CD4-positive, CD25-positive, alpha-beta regulatory T cell (primary cell): Measurements from ENCODE around the gene TEX54. TPM values are rescaled to one million over a fixed set of nuclear protein-coding genes. Genes with fewer than 3 reads are reported as not detected.
"Not testable (repeated sequence)": the region's sequence is repeated elsewhere in the genome, so short reads cannot be mapped to it uniquely, and the experiment has no call there.

Experiments used
- ATAC-seq, 2 donors: fragments of 150-1000 bp; cut with Tn5 transposase; one replicate each; pipeline ENCODE4 v1.10.0; 2021; ENCODE audit warnings: low read depth in 2 of 2, moderate number of reproducible peaks in 2 of 2, moderate library complexity in 1 of 2
- DNase-seq, 3 donors: peaks; one replicate each; pipeline versions ENCODE4 v3.0.0 to v3.0.0-alpha.2; 2012 to 2022; ENCODE audit warnings: mixed read lengths in 1 of 3
- H3K27ac ChIP-seq: one replicate; pipeline ENCODE4 v1.7.0; 2013; ENCODE audit warnings: mild to moderate bottlenecking, low read length; ENCODE audit not compliant: insufficient read depth, poor library complexity, severe bottlenecking
- H3K27me3 ChIP-seq: one replicate; pipeline ENCODE4 v1.7.0; 2013; ENCODE audit warnings: low read length; ENCODE audit not compliant: control insufficient read depth, insufficient read depth
- H3K36me3 ChIP-seq: one replicate; pipeline ENCODE4 v1.7.0; 2013; ENCODE audit warnings: mild to moderate bottlenecking, low read length, moderate library complexity; ENCODE audit not compliant: control insufficient read depth, insufficient read depth
- H3K4me1 ChIP-seq: 2 replicates; pipeline ENCODE4 v1.7.0; 2013; ENCODE audit warnings: mild to moderate bottlenecking, low read length; ENCODE audit not compliant: insufficient read depth, control insufficient read depth, poor library complexity, severe bottlenecking
- H3K4me3 ChIP-seq: one replicate; pipeline ENCODE4 v1.7.0; 2013; ENCODE audit warnings: low read depth, mild to moderate bottlenecking, low read length, moderate library complexity
- H3K9me3 ChIP-seq, 2 experiments: 1 replicate in 1 of 2; 2 replicates in 1 of 2; pipeline ENCODE4 v1.7.0; 2013; ENCODE audit warnings: low read length in 2 of 2, mild to moderate bottlenecking in 1 of 2, moderate library complexity in 1 of 2; ENCODE audit not compliant: control insufficient read depth in 2 of 2
- H3K27ac Mint-ChIP-seq, 3 donors: one replicate each; pipeline ENCODE4 v1.8.0; 2020 to 2022; ENCODE audit warnings: mild to moderate bottlenecking in 3 of 3, mixed read lengths in 3 of 3, moderate library complexity in 2 of 3
- H3K27me3 Mint-ChIP-seq: one replicate; pipeline ENCODE4 v1.8.0; 2022; ENCODE audit warnings: mild to moderate bottlenecking, mixed read lengths
- H3K36me3 Mint-ChIP-seq: one replicate; pipeline ENCODE4 v1.8.0; 2020; ENCODE audit warnings: mixed read lengths
- H3K4me1 Mint-ChIP-seq, 4 donors: one replicate each; pipeline ENCODE4 v1.8.0; 2020 to 2022; ENCODE audit warnings: mixed read lengths in 4 of 4, mild to moderate bottlenecking in 1 of 4
- H3K4me3 Mint-ChIP-seq, 4 donors: one replicate each; pipeline ENCODE4 v1.8.0; 2020 to 2022; ENCODE audit warnings: mild to moderate bottlenecking in 4 of 4, mixed read lengths in 4 of 4, moderate library complexity in 3 of 4
- H3K9me3 Mint-ChIP-seq, 7 donors: one replicate each; pipeline ENCODE4 v1.8.0; 2020 to 2022; ENCODE audit warnings: mixed read lengths in 7 of 7, mild to moderate bottlenecking in 3 of 7, moderate library complexity in 2 of 7
- polyA plus RNA-seq, 4 donors: library from polyadenylated mRNA; unstranded; fragments of 300-500 nt; fragmentation: Illumina TruSeq; gene quantifications; one replicate each; pipeline ENCODE4 v1.2.3, GENCODE V29; 2021
- total RNA-seq: library from RNA; stranded (reverse); gene quantifications from one replicate; pipeline ENCODE4 v1.2.3, GENCODE V29; 2022

TEX54 gene
- total and polyA plus RNA-seq, 5 donors from 2014 or later, result 0.76 to 2.2 (median 2.1) TPM; not detected in 2

GRCh38 chr11:62859281-62859703 lies 26.7 kb upstream of the TEX54 start:
- not testable (repeated sequence) for H3K27me3 ChIP-seq, H3K9me3 ChIP-seq, H3K27ac ChIP-seq, H3K36me3 ChIP-seq, H3K27me3 Mint-ChIP-seq, DNase-seq, H3K9me3 Mint-ChIP-seq, ATAC-seq, H3K4me3 ChIP-seq
- H3K4me3 Mint-ChIP-seq, result peak overlapping the region in 1 of 4 donors; percentile 27
- H3K4me1 ChIP-seq, result peaks cover 23% of the 10 kb centered on the region
- peak overlapping the region in 1 of 3 donors; percentile 61 for H3K27ac Mint-ChIP-seq
- H3K36me3 Mint-ChIP-seq, result peaks cover 10% of the 10 kb centered on the region
- peaks cover 14 to 37% (median 23%) of the 10 kb centered on the region in 4 donors for H3K4me1 Mint-ChIP-seq

GRCh38 chr11:62858201-62858600 lies 25.6 kb upstream of the TEX54 start:
- no peak overlapping the region for H3K4me3 ChIP-seq
- DNase-seq (no peak), ATAC-seq (no peak)
- H3K36me3 ChIP-seq, result peaks cover 16% of the 10 kb centered on the region
- H3K27me3 ChIP-seq, result no peaks in the 10 kb centered on the region
- Mint-ChIP-seq H3K4me1 (peaks cover 18 to 41% (median 33%) of the 10 kb centered on the region in 4 donors), H3K27ac (peak overlapping the region in 1 of 3 donors; percentile 81), H3K27me3 (no peaks in the 10 kb centered on the region), H3K9me3 (no peaks in the 10 kb centered on the region), H3K4me3 (peak overlapping the region in 3 of 4 donors; percentile 45 to 75 (median 68)), H3K36me3 (peaks cover 21% of the 10 kb centered on the region)
- H3K4me1 ChIP-seq, result peaks cover 34% of the 10 kb centered on the region
- no peaks in the 10 kb centered on the region for H3K9me3 ChIP-seq
- no peak overlapping the region for H3K27ac ChIP-seq

- no peaks in the 10 kb centered on the region for H3K9me3 ChIP-seq
- no peak for DNase-seq
- ATAC-seq, result no peak
- peak overlapping the region; percentile 51 to 97 (median 64) for H3K4me3 Mint-ChIP-seq
- peaks cover 40% of the 10 kb centered on the region for H3K4me1 ChIP-seq
- H3K27ac ChIP-seq, result no peak overlapping the region
- peaks cover 20 to 45% (median 36%) of the 10 kb centered on the region in 4 donors for H3K4me1 Mint-ChIP-seq
- no peaks in the 10 kb centered on the region for H3K9me3 Mint-ChIP-seq
- H3K27me3 Mint-ChIP-seq, result no peaks in the 10 kb centered on the region
- H3K27me3 ChIP-seq, result no peaks in the 10 kb centered on the region
- H3K4me3 ChIP-seq, result no peak overlapping the region
- H3K27ac Mint-ChIP-seq, result peak overlapping the region; percentile 56 to 94 (median 67)
- H3K36me3 ChIP-seq, result peaks cover 22% of the 10 kb centered on the region
- peaks cover 26% of the 10 kb centered on the region for H3K36me3 Mint-ChIP-seq
Measured at GRCh38 chr11:62857541-62857982, 24.9 kb upstream of the TEX54 start.

GRCh38 chr11:62856333-62856895 lies 23.8 kb upstream of the TEX54 start:
- peaks cover 33% of the 10 kb centered on the region for H3K36me3 ChIP-seq
- H3K4me3 ChIP-seq, result peak overlapping the region; percentile 95
- ATAC-seq, result no peak
- H3K27ac ChIP-seq, result peak overlapping the region; percentile 77
- no peaks in the 10 kb centered on the region for H3K9me3 Mint-ChIP-seq
- peak overlapping the region; percentile 96 to 98 (median 96) for H3K4me3 Mint-ChIP-seq
- H3K9me3 ChIP-seq, result no peaks in the 10 kb centered on the region
- H3K36me3 Mint-ChIP-seq, result peaks cover 35% of the 10 kb centered on the region
- peaks cover 41% of the 10 kb centered on the region for H3K4me1 ChIP-seq
- H3K27me3 ChIP-seq, result no peaks in the 10 kb centered on the region
- peak in 1 of 3 donors; percentile 52 for DNase-seq
- H3K27ac Mint-ChIP-seq, result peak overlapping the region; percentile 26 to 98 (median 94)
- H3K4me1 Mint-ChIP-seq, result peaks cover 22 to 54% (median 41%) of the 10 kb centered on the region in 4 donors
- H3K27me3 Mint-ChIP-seq, result no peaks in the 10 kb centered on the region

- no peaks in the 10 kb centered on the region for H3K9me3 Mint-ChIP-seq
- H3K27me3 ChIP-seq, result no peaks in the 10 kb centered on the region
- H3K27me3 Mint-ChIP-seq, result no peaks in the 10 kb centered on the region
- H3K4me3 ChIP-seq, result peak overlapping the region; percentile 95
- no peaks in the 10 kb centered on the region for H3K9me3 ChIP-seq
- peaks cover 35% of the 10 kb centered on the region for H3K36me3 Mint-ChIP-seq
- peaks cover 22 to 58% (median 41%) of the 10 kb centered on the region in 4 donors for H3K4me1 Mint-ChIP-seq
- peak overlapping the region; percentile 96 to 98 (median 96) for H3K4me3 Mint-ChIP-seq
- H3K36me3 ChIP-seq, result peaks cover 35% of the 10 kb centered on the region
- DNase-seq (peak; percentile 94 to 99 (median 98)), ATAC-seq (peak; percentile 91 to 92)
- peak overlapping the region; percentile 94 to 98 (median 97) for H3K27ac Mint-ChIP-seq
- peak overlapping the region; percentile 77 for H3K27ac ChIP-seq
- H3K4me1 ChIP-seq, result peaks cover 41% of the 10 kb centered on the region
Measured at GRCh38 chr11:62855571-62856332, 23.1 kb upstream of the TEX54 start.

GRCh38 chr11:62854825-62855570 lies 22.4 kb upstream of the TEX54 start:
- Mint-ChIP-seq H3K4me1 (peaks cover 22 to 63% (median 41%) of the 10 kb centered on the region in 4 donors), H3K27ac (peak overlapping the region; percentile 94 to 98 (median 97)), H3K36me3 (peaks cover 35% of the 10 kb centered on the region), H3K9me3 (no peaks in the 10 kb centered on the region), H3K4me3 (peak overlapping the region; percentile 96 to 98 (median 96)), H3K27me3 (no peaks in the 10 kb centered on the region)
- Histone ChIP-seq H3K4me3 (peak overlapping the region; percentile 95), H3K27me3 (no peaks in the 10 kb centered on the region), H3K4me1 (peaks cover 41% of the 10 kb centered on the region), H3K27ac (peak overlapping the region; percentile 77), H3K9me3 (no peaks in the 10 kb centered on the region), H3K36me3 (peaks cover 35% of the 10 kb centered on the region)
- DNase-seq (no peak), ATAC-seq (no peak)

GRCh38 chr11:62854013-62854824 lies 21.6 kb upstream of the TEX54 start:
- Histone ChIP-seq H3K27ac (peak overlapping the region; percentile 77), H3K27me3 (no peaks in the 10 kb centered on the region), H3K4me3 (peak overlapping the region; percentile 95), H3K36me3 (peaks cover 35% of the 10 kb centered on the region), H3K9me3 (no peaks in the 10 kb centered on the region), H3K4me1 (peaks cover 41% of the 10 kb centered on the region)
- H3K9me3 Mint-ChIP-seq, result no peaks in the 10 kb centered on the region
- ATAC-seq, result no peak
- peaks cover 35% of the 10 kb centered on the region for H3K36me3 Mint-ChIP-seq
- DNase-seq, result peak in 1 of 3 donors; percentile 37
- peaks cover 22 to 64% (median 42%) of the 10 kb centered on the region in 4 donors for H3K4me1 Mint-ChIP-seq
- peak overlapping the region; percentile 94 to 98 (median 97) for H3K27ac Mint-ChIP-seq
- H3K4me3 Mint-ChIP-seq, result peak overlapping the region; percentile 96 to 98 (median 96)
- H3K27me3 Mint-ChIP-seq, result no peaks in the 10 kb centered on the region
